Measurements from ENCODE around the gene OR51Q1. TPM values are rescaled to one million over a fixed set of nuclear protein-coding genes. Genes with fewer than 3 reads are reported as not detected.

Gene OR51Q1
- not detected for total RNA-seq

GRCh38 chr11:5421811-5422210, at the start of gene OR51Q1:
TSS of gene OR51Q1 (plus strand) at chr11:5422111. CDS start at chr11:5422201, 90 bp downstream.
- no peak for DNase-seq

- no peak for DNase-seq
Observed at GRCh38 chr11:5380740-5381342, 41.1 kb upstream of the OR51Q1 start.

- no peak for DNase-seq
Observed at GRCh38 chr11:5383576-5383975, 38.3 kb upstream of the OR51Q1 start, which contains the start of gene OR51M1. TSS of gene OR51M1 (plus strand) at chr11:5383812. CDS start at chr11:5389399, 5,587 bp downstream.

- no peak for DNase-seq
Observed at GRCh38 chr11:5384335-5384734, 37.6 kb upstream of the OR51Q1 start.

GRCh38 chr11:5390210-5390609, 31.7 kb upstream of the OR51Q1 start:
- DNase-seq, result no peak

GRCh38 chr11:5394091-5394490, 27.8 kb upstream of the OR51Q1 start:
- no peak for DNase-seq

GRCh38 chr11:5398936-5399335, 23.0 kb upstream of the OR51Q1 start:
- no peak for DNase-seq

- DNase-seq, result no peak
Observed at GRCh38 chr11:5405173-5405572, 16.7 kb upstream of the OR51Q1 start.

- no peak for DNase-seq
Observed at GRCh38 chr11:5420993-5421392, 918 bp upstream of the OR51Q1 start.

GRCh38 chr11:5423131-5423530, 1.2 kb downstream of the OR51Q1 start:
- no peak for DNase-seq

- DNase-seq, result no peak
Observed at GRCh38 chr11:5441414-5441813, 19.5 kb downstream of the OR51Q1 start, which contains the start of gene OR51I1. TSS of gene OR51I1 (minus strand) at chr11:5441514. CDS start at chr11:5441514, 0 bp downstream.

- DNase-seq, result no peak
Observed at GRCh38 chr11:5443835-5444393, 22.0 kb downstream of the OR51Q1 start.

- no peak for DNase-seq
Observed at GRCh38 chr11:5449023-5449422, 27.1 kb downstream of the OR51Q1 start, which contains the start of gene OR51I2. TSS of gene OR51I2 (plus strand) at chr11:5449323. CDS start at chr11:5453489, 4,166 bp downstream.

- no peak for DNase-seq
Observed at GRCh38 chr11:5449432-5449831, 27.5 kb downstream of the OR51Q1 start.

- no peak for DNase-seq
Observed at GRCh38 chr11:5460983-5461621, 39.2 kb downstream of the OR51Q1 start.

- no peak for DNase-seq
Observed at GRCh38 chr11:5467527-5467926, 45.6 kb downstream of the OR51Q1 start.

All from effector CD4-positive, alpha-beta T cell (primary cell).